ENCODE measurements around the gene HOXB3. TPM values are rescaled to one million over a fixed set of nuclear protein-coding genes. Genes with fewer than 3 reads are reported as not detected.
A peak's percentile ranks its signal among the peaks of the same experiment; 100 is the strongest.

The HOXB3 gene
- total RNA-seq, 4 donors from 2014 or later = 0.97 to 14.1 (median 3.9) TPM

DNA sequence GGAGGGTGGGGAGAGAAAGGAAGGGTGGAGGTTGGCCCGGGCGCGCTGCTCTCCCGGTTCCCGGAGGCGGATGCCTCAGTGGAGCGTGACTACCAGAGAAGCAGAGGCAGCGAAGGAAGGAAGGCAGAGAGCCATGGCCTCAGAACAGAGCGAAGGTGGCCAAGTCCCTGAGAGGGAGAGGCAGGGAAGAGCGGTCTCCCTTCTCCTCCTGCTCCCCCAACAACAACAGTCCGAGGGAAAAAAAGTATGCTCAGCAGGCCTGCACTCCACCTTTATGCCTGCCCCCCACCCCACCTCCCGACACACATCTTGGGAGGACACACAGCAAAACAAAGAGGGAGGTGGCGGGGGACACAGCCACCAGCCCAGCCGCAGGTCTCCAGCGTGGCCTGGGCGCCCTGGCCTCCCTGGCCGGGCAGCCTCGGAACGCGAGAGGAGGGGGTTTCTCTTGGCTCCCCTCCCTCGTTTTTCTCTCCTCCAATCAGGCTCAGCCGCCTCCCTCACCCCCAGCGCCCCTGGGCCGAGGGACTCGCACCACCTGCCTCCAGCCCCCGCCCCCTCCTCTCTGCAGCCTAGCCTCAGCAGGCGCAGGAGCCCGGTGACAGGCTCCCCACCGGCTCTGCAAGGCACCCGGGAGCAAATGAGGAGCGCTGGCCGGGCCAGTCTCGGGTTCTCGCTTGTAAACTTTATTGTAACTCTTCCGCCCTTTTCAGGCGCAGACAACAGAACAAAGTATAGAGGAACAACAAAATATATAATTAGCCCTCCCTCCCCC lies 21.8 kb upstream of the HOXB3 start:
- 8% methylated on average over 34 to 35 of the region's 36 CpGs for WGBS, 2 donors
- TF ChIP-seq, protein P1, sequence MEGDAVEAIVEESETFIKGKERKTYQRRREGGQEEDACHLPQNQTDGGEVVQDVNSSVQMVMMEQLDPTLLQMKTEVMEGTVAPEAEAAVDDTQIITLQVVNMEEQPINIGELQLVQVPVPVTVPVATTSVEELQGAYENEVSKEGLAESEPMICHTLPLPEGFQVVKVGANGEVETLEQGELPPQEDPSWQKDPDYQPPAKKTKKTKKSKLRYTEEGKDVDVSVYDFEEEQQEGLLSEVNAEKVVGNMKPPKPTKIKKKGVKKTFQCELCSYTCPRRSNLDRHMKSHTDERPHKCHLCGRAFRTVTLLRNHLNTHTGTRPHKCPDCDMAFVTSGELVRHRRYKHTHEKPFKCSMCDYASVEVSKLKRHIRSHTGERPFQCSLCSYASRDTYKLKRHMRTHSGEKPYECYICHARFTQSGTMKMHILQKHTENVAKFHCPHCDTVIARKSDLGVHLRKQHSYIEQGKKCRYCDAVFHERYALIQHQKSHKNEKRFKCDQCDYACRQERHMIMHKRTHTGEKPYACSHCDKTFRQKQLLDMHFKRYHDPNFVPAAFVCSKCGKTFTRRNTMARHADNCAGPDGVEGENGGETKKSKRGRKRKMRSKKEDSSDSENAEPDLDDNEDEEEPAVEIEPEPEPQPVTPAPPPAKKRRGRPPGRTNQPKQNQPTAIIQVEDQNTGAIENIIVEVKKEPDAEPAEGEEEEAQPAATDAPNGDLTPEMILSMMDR (IDR thresholded peaks at IDR 0.05) = no peak
- no peak for TF ChIP-seq POLR2A (IDR thresholded peaks at IDR 0.05)
- intact Hi-C loops (cut with DNase I; ENCODE audit: low total_unique reads) = no loop called here
- no peak for DNase-seq (ENCODE audit: low spot score in 2 of 2)
- H3K4me3 ChIP-seq (ENCODE audit: low read depth, poor library complexity, severe bottlenecking) = no peak overlapping the region

DNA sequence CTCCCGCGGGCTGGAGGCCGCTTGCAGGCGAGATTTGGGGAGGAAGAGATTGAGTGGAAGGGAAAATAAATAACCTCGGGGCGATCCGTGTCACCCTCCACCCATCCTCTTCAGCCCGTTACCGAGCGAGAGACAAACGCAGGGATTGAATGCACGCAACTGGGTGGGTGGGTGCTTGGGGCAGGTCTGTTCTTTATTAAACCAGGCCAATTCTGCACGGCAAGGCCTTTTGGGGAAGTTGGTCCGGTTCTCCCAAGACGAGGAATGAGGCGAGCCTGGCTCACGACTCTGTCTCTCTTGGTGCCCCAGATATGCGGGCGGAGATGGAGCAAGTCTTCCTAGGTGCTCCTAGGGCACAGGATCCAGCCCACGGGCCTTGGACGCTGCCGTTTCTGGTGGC lies 21.2 kb upstream of the HOXB3 start:
- TF ChIP-seq POLR2A (IDR thresholded peaks at IDR 0.05) = no peak
- TF ChIP-seq, protein P1 (IDR thresholded peaks at IDR 0.05) = no peak
- 1 to 3% methylated on average over 22 of the region's 22 CpGs for WGBS, 2 donors
- peak overlapping the region; percentile 70 for H3K4me3 ChIP-seq (ENCODE audit: low read depth, poor library complexity, severe bottlenecking)
- intact Hi-C loops (cut with DNase I; ENCODE audit: low total_unique reads) = no loop called here
- DNase-seq (ENCODE audit: low spot score in 2 of 2) = no peak

DNA sequence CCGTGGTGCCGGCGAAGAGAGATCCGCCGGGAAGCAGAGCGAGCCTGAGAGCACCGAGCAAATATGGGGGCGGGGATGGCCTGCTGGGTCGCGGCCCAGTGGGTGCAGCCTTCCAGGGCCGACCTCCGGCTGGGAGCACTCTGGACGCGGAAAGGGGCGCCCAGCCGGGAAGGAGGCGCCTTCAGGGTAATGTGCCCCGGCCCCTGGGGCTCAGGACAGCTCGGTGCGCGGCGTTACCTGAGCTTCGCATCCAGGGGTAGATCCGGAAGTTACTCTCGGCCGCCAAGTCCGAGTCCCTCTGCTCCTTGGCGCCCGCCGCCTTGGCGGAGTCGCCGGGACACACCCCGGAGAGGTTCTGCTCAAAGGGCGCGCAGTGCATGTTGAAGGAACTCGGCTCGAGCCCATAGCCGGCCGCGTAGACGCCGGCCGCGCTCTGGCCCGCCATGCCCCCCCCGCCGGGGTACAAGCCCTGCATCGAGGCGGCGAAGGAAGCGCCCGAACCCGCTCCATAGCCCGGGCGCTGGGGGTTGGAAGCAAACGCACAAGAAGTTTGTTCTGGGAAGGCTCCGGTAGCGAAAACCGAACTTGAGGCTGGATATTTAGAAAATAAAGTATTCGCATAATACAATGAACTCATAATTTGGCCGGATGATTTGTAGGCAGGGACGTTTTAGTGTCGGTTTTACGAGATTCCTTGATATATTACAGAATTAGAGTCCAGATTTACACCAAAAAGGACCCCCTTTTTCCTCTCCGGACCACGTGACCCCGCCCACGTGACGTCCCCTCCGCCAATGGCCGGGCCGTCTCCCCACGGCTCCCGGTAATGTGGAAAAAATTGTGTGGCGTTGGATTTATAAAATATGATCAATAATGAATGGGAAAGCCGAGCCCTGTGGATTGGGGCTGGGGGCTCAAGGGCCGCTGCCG lies 20.5 kb upstream of the HOXB3 start, which contains the start of gene HOXB7:
Gene HOXB7, minus strand, starts transcription at position 736 of the 930 bp plus-strand sequence. Its CDS starts 99 bp downstream, at position 637.
- intact Hi-C loops (cut with DNase I; ENCODE audit: low total_unique reads) = no loop called here
- H3K4me3 ChIP-seq (ENCODE audit: low read depth, poor library complexity, severe bottlenecking) = peak within 1 kb of the TSS; percentile 70
- DNase-seq (ENCODE audit: low spot score in 2 of 2) = peak in 1 of 2 donors; percentile 96
- 1% methylated on average over 52 to 77 of the region's 79 CpGs for WGBS, 2 donors
- TF ChIP-seq, protein P1 (IDR thresholded peaks at IDR 0.05) = no peak
- TF ChIP-seq POLR2A (IDR thresholded peaks at IDR 0.05) = no peak

DNA sequence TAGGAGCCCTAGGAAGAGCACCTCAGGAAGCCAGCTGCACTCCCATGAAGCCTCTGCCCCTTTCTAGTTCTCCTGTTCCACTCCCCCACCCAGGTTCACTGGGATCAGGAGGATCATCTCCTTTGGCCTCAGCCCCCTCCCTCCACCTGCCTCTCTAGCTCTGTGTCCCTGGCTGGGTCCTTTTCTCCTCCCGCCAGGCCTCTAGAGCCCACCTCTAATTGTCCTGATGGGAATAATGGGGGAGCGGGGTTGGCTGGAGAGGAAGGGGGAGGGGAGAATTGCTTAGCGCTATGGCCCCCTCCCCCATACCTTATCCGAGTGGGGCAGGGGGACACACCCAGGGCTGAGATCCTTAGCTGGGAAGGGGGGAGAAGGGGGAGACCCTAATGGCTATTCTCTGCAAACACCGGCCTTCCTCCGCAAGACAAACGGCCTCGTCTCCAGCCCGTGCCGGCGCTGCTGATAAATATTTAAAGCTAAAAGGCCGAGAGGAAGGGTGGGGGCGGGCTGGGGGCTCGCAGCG lies 19.8 kb upstream of the HOXB3 start:
- 12 to 14% methylated on average over 15 of the region's 15 CpGs for WGBS, 2 donors
- DNase-seq (ENCODE audit: low spot score in 2 of 2) = no peak
- intact Hi-C loops (cut with DNase I; ENCODE audit: low total_unique reads) = no loop called here
- H3K4me3 ChIP-seq (ENCODE audit: low read depth, poor library complexity, severe bottlenecking) = peak overlapping the region; percentile 70
- TF ChIP-seq, protein P1 (IDR thresholded peaks at IDR 0.05) = no peak
- TF ChIP-seq POLR2A (IDR thresholded peaks at IDR 0.05) = no peak

DNA sequence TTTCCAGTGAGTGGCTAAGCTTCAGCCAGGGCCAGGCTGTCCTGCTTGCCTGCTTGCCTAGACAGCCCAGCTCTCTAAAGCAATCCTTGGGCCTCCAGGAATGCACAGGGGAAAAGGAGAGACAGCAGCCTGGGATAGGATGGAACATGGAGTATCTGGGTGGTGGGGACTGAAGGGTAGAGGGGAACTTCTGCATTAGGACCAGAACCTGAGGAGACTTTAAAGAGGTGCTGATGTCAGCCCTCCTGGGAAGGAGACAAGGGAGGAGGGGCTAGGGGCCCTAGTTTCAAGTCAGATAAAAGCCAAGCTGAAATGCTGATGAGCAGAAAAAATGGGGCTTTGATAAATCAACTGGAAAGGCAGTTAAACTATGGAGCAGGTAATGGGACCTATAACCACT lies 19.0 kb upstream of the HOXB3 start:
- TF ChIP-seq POLR2A (IDR thresholded peaks at IDR 0.05) = no peak
- TF ChIP-seq, protein P1 (IDR thresholded peaks at IDR 0.05) = no peak
- no peak overlapping the region for H3K4me3 ChIP-seq (ENCODE audit: low read depth, poor library complexity, severe bottlenecking)
- intact Hi-C loops (cut with DNase I; ENCODE audit: low total_unique reads) = no loop called here
- no peak for DNase-seq (ENCODE audit: low spot score in 2 of 2)
